CD4-positive, alpha-beta T cell treated with Interleukin-12 subunit alpha and Interleukin-12 subunit beta, for 1 hour (primary cell): ENCODE data around the gene KIRREL3.

ENCODE experiments used
- DNase-seq: peaks from one replicate; pipeline ENCODE4 v3.0.0-alpha.2; 2020

KIRREL3 gene

DNA sequence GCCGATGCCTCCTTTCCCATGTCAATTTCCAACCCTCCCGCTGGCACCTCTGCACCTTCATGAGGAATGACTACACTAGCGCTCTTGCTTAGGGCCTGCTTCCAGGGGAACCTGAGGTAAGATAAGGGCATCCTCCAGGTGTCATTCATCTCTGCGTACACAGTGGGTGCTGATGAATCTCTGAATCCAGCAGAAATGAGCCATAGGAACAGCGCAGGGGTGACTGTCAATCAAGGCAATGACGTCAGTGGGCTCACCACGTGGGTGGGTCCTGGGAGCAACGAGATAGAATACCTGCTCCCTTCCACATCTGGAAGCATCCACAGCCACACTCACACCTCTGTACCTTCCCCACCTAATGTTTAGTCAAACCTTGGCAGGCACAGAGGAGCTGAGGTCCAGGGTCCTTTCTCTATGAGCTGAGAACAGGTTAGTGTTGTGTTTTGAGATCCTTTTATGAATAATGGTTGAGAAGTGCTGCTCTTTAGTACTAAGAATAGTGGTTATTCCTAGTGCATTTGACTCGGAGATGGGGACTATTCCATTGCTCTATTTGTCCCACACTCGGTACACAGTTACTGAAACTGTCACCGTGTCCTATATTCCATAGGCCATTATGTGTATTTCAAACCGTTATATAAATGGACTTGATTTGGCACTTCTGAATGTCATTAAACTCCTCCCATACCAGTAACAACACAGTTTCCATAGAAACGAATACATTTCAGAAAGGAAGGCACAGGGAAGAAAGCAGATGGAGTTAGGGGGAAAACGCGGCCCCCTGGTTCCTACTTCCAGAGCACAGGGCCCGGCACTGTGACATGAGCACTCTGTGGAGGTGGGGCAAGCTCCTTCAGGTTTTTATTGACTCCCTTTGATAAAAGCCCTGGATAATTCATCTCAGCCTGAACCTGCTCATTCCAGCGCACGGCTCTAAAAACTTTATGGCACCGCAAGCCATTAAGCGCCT, 451.7 kb downstream of the KIRREL3 start:
- no peak for DNase-seq

DNA sequence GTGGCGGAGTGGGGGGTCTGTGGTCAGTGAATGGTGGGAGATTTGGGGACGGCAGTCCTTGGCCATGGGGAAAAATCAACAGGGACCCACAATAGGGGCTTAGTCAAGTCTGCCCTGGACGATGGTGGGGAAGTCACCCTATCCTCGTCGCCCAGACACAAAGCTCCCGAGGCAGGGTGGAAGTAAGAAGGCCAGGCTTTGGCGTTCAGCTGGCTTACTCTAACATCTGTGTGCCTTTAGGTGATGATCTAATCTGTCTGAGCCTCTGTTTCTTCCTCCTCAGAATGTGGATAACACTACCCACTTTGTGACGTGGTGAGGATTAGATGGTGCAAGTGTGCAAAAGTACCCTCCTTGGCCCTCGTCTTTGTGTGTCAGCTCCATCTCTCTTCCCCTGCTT, 452.9 kb downstream of the KIRREL3 start:
- DNase-seq, result no peak

DNA sequence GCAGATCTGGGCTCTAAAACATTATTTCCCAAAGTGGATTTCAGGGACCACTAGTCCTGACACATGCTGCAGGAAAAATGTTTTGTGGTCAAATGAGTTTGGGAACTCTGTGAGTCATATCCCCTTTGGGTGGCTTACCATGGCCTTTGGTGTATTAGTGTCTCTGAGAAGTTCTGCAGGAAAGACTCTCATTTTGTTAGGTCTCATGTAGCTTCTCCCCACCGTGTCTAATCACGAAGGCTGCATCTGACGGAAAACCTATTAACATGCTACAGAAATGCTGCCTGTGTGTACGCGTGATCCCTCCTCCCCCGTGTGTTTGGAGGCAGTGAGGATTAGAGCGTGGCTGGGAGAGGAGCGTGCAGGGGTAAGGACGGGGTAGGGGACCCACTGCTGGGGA, 453.4 kb downstream of the KIRREL3 start:
- no peak for DNase-seq

DNA sequence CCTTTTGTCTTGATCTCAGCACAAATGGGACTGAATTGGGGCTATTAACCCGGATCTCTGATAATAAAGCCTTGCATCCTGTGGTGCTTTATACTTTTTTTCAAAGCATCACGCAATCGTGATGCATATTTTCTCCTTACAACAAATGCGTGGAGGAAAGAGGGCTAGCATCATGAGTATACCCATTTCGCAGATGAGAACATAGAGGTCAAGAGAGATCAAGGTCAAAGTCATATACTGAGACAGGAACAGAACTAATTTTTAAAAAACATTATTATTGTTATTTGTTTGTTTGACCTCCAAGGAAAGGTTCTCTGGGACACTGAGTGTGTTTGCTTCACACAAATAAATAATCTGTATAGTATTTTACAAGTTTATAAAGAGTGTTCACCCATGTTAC, 453.9 kb downstream of the KIRREL3 start:
- no peak for DNase-seq

DNA sequence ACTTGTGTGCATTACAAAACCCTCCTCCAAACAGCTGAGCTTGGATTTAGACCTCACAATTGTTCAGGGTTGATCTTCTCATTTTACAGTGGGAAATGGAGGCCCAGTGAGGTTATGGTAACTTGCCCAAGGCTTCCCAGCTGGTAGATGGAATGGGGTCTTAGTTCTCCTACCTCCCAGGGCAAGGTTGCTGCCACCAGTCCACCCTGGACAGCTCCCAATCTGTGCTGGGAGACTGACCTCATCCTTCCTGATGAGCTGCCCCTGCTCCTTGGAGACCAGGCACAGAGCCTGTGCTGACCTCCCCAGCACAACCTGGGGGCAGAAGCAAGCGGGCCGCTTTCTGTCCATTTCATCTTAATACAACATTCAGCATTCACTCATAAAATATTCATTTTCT, 454.4 kb downstream of the KIRREL3 start:
- no peak for DNase-seq

DNA sequence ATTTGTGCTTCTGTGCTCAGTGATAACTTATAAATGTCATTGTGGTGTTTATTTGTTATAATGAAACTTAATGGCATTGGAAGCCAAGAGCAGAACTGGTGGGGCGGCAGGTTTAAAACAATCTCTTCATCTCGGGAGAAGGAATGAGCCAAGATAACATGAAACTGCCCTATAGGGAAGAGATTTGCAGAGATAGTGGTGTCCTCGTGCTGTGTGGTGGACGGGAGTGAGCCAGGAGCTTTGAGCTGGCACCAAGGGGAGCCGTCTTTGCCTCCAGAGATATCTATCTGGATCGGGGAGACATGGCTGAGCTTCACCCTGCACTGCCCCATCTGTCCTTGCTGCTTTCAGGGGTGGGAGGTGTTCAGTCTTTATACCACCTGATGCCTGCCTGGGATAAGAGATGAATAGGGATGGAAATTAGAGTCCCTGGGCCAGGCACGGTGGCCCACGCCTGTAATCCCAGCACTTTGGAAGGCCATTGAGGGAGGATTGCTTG, 455.5 kb downstream of the KIRREL3 start:
- no peak for DNase-seq

DNA sequence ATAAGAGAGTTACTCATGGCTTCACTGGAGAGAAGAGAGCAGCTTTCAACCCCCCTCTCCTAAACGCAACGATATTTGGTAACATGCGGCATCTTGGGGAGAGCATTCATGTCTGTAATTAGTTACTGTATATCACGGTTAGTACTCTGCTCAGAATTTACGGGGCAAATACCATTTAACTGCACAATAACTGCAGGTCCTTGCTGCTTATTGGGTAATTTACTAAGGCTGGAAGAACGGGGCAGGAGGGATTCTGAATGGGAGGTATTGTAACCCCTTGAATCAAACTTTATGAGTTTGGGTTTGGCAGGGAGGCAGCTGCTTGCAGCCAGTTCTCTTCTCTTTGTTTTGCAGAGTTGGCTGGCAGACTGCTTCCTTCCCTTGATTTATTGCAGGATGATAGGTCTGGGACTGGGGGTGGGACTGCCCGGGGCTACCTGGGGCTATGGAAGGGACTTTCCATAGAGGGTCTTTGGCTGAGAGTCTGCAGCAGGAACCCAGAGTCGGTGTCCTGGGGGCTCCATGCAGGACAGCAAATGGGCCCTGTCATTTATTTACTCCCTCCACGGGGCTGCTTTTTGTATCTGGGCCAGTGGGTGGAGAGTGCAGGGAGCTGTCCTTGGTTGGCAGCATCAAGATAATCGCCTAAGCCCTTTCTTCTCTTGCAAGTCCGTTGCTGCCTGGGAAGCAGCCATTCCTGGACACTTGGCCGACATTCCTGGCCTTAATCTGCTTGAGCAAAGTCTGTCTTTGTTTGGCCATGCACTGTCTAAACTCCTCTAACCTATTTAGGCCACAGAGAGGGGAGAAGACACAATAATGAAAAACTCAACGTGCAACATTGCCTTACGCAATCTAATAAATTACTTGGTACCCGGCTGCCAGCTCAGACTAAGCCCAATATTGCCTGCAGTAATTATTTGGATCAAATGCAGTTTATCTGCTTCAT, 456.2 kb downstream of the KIRREL3 start:
- no peak for DNase-seq

DNA sequence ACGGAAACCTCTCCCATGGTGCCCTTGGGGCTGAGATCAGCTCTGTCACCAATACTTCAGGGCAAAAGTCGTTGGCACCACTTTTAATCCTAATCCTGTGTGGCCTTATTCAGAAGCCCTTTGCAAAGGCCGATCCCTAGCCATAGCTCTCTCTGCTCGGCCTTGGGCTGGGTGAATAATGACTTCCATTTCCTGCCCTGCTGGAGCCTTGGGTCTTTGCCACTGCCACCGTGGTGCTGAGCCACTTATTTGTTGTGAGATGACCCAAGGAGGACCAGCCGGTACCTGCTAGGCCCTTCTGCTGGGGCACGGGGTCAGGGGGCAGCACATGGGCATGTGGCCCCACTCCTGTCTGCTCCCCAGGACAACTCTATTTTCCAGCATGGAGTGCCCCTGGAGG, 456.9 kb downstream of the KIRREL3 start:
- no peak for DNase-seq

DNA sequence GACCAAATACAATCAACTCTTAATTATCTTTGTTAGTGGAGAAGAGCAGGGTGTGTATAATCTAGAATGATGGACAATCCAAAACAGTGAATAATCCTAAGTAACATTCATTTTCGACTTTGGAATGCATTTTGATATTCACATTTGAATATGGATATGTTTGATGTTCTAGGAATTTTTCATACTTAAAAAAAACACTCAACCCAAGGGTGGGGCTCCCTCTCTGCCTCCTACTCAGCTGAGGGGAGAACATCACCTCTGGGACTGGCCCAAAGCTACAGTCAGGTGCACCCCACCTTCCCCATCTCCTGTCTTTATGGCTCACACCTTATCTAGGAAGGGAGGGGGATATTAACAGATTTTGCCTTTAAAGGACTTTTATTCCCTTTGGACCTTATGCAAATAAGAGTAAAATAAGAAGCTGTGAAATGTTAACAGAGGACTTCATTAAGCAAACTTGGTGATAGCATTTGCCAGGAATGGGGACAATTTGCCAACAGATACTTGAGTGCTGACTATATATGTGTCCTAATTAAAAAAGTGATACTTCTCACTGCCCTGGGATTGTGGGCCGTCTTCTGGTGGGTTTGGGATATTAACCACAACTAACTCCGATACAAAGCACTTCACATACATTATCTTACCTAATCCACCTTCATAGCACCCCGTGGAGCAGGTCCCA, 458.1 kb downstream of the KIRREL3 start:
- no peak for DNase-seq

DNA sequence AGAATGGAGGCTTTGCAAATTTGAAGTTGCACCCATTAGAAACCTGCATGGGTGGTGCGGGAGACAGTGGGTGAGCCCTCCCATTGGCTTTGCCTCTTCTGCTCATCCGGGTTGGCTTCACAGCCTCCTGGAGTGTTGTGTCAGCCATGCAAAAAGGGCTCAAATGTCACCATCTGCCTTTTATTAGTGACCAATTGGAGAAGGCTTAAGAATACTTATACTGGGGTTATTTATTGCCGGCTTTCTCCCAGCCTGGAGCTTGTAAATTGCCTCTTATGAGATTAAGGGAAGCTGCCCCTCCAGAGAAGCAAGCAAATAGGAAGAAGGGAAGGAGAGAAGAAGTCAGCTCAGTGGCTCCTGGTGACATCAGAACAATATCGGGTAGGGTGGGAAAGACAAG, 462.5 kb downstream of the KIRREL3 start:
- no peak for DNase-seq

DNA sequence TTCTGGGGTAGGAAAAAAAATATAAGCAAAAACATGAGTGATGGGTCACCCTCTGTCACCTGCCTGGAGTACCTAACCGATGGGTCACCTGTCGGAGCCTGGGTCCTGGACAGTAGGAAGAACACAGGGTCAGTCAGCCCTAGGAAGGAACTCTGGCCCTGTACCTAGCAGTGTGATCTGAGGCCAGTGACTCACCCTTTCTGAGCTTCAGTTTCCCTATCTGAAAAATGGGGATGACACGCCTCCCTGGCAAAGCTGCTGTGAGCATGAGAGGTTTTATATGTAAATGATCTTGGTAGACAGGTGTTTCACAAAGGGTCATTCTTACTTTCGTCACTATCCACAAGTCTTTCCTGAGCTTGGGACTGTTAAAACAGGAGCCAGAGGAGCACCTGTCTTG, 463.1 kb downstream of the KIRREL3 start:
- DNase-seq, result no peak

DNA sequence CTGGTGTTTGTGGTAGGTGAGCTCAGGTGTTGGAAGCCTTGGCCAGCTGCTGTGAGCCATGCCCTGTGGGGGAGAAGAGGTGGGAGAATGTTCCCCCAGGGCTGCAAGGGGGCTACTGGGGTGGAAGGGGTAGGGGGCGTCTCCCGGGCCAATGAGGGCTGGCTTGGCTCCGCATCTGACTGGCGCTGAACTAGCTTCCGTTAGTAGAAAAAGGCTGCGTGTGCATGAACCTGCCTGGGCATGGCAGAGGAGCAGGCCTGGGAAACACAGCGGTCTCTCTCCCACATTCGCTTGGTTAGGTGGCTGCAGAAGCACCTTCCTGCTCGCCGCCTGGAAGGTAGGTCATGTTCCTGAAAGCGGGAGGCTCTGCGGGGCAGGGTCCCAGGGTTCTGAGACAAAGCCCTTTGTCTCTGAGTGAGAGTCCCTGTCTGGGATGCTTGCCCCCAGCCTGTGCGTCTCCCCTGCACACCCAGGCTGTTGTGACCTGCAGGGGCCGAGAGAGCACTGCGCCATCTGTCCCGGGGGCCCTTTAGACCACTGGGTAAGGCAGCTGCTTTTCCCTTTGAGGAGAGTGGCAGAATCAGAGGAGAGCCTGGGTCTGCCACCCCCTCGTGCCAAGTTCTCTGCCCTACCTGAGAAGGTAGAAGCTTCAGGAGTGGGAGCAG, 466.3 kb downstream of the KIRREL3 start:
- DNase-seq, result no peak

DNA sequence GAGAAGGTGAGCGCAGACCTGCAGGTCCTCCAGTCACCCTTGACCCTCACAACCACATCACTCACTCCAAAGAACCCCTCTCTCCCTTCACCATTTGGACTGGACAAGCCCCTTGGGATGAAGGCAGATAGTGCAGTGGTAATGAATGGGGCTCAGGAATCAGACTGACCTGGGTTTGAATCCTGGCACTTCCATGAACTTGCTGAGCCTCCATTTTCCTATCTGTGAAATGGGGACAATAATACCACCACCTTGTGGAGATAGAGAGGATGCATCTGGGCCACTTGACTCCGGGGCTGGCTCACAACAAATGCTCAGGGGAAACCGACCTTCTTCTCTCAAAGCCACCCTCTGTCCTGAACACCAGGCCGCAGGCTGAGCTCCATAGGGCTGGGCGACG, 467.0 kb downstream of the KIRREL3 start:
- no peak for DNase-seq

DNA sequence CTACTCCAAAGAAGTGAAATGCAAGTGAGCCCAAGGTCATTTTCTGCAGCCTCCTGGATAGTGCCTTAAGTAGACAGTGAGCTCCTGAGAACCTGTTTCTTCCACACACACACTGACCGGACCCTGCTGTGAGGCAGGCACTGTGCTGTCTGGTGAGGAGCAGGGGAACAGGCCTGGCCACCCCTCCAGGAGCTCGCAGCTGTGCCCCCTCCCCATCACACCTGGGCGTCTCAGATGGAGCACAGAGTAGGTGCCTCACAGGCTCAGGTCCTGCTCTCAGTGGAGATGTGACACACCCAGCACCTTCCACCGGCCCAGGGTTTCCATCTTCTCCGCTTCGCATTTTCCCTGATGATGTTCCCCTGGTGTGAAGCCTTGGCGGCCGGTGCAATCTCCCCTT, 470.2 kb downstream of the KIRREL3 start:
- DNase-seq, result no peak

DNA sequence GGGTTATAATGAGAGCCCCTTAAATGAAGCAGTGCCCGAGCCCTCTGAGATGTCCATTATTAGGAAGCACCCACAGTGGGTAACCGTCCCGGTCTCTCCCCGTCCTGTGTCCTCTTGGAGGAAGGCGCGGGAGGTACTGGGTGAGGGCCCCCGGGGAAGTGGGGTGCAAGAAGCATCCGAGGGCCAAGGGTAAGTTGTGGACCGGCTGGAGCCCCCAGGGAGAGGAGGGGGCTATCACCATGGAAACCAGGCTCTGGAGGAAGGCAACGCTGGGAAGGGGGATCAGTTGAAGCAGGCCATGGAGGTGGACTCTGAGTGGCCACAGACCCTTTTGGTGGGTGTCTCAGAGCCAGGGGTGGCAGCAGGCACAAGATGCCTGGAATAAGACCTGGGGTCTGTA, 471.5 kb downstream of the KIRREL3 start:
- DNase-seq, result no peak

DNA sequence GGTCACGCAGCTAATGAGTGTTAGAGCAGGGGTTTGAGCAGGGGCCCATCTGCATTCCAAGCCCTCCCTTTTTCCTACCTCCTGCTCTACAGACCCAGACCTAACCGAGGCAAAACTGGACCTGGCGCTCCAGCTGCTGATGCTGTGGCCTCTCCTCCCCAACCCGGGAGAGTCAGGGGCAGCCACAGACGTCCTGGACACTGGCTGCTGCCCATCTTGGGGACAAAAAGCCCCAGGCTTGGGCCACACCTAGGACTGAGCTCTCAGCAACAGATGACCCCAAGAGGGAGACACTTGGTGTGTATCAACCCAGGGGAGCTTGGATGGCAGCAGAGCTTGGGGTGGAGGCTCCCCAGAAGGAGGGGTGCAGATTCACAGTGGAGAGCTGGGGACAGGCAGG, 472.5 kb downstream of the KIRREL3 start:
- no peak for DNase-seq

DNA sequence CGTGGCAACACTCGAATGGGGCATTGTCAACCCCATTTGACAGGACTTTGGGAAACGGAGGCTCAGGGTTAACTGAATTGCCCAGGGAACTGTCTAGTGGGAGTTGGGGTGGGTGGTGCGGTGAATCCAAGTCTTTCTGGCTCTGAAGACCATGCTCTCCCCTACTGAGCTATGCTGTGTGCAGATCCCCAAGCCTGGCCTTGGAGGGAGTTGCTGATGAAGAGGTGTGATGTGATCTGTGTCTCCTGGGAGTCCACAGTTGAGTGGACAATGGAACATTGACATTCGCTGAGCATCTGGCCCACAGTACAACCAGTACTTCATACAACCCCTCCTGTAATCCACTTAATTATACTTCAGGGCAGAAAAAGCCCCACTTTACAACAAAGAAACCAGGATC, 472.9 kb downstream of the KIRREL3 start:
- DNase-seq, result no peak

DNA sequence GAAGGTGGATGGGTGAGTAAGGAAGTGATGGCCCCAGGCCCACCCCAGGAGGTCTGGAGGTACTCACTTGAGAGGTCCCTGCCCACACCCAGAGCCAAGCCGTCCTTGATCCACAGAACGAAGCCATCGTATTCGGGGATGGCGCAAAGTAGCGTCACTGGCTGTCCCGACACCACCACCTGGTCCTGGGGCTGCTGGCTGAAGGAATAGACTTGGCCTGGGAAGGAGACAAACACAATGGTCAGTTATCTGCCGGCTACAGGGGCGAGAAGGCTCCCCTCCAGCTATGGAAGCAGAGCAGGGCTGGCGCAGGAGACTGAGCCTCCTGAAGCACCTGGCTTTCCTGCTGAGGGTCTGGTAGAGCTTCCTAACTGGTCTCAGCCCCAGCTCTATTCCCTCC, 474.1 kb downstream of the KIRREL3 start:
- no peak for DNase-seq

DNA sequence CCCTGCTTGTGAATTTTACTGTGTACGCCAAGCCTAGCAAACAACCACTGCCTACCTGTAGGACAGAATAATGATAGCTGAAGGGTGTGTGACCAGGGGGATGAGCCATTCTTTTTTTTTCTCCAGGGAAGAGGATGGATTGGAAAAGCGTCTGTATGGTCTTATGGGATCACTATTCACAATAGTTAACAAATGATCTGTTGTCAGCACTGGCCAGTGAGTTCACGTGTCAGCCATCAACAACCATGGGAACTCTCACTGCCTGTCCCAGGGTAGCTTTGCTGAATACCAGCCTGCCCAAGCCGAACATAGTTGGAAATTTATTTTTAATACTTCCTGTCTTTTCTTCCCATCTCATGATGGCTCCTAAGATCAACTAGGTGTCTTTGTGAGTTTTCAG, 474.9 kb downstream of the KIRREL3 start:
- no peak for DNase-seq

DNA sequence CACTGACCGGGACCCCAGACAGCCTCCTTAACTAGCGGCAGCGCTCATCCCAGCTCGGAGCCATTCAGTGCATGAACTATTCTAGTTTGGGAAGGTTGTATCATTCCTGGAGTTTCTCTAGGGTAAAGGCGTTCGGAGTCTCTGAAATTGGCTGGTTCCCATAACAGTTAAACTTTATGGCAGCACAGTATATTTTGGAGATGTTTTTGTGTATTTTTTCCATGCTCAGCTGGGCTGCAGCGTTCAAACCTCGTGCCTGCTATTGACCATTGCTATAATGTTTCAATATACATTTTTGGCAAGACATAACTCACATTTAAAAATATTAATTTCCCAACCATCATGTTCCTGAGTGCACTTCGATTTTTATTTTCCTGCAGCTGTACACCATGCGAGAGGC, 475.4 kb downstream of the KIRREL3 start:
- DNase-seq, result no peak

DNA sequence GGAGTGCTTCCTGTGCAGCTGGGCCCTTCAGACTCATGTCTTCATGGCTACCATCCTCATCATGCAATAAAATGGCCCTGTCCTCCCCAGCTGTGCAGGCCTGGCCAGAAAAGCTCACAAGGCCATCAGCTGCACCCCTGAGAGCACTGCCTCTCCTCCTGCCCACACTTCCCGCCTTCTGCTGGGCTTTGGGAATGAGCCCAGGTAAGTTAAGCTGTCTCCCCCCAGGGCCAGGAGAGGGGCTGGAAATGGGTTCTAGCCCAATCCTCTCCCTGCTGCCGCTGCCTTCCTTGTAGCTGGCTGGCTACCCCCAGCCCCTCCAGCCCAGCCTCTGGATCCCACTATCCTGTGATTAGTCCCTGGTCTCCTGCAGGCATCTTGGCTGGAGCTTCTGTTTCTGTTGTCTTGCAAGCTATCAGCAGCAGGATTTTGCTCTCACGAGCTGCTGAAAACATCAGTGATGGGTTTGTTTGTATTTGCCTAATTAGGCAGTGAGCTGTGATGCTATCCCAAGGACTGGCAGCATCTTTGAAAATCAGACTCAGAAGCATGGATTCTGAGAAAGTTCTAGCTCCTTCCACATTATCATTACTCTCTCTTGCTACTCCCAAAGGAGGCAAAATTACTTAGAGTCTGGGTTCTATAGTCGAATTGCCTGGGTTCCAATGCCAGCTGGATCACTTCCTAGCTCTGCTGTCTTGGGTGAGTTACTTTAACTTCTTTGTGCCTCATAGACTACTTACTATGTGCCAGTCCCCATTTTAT, 476.9 kb downstream of the KIRREL3 start:
- DNase-seq, result no peak

DNA sequence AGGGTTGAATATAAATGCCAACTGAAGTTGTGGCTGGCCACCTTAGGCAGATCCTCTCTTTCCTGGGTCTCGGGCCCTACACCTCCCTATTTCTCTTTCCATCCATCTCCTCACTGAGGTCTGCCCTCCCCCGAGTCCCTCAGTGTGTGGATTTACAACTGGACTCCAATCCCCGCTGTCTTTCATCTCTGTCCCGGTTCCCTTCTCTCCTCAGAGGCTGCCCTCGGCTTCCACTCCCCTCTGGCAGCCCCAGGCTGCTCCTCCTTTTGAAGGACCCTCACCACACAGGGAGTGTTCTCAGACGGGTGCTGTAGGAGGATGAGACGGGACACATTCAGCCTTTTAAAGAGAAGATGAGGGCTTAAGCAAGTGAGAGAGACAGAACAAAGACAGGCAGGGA, 478.0 kb downstream of the KIRREL3 start:
- DNase-seq, result no peak
